ENCODE data around the gene RFLNA.

DNA sequence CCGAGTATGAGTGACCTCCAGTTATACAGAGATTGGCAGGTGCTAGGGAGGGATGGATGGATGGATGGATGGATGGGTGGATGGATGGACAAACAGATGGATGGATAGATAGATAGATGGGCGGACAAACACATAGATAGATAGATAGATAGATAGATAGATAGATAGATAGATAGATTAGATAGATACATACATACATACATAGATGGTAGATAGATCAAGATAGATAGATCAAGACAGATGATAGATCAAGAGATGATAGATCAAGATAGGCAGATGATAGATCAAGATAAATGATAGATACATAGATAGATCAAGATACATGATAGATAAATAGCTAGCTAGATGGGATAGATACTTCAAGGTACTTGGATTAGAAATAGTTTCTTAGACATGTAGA lies 18.6 kb upstream of the RFLNA start:
- TF ChIP-seq POLR2A (IDR thresholded peaks at IDR 0.05) (no peak), POLR2AphosphoS5 (IDR thresholded peaks at IDR 0.05) (no peak)
- TF ChIP-seq, protein P1, sequence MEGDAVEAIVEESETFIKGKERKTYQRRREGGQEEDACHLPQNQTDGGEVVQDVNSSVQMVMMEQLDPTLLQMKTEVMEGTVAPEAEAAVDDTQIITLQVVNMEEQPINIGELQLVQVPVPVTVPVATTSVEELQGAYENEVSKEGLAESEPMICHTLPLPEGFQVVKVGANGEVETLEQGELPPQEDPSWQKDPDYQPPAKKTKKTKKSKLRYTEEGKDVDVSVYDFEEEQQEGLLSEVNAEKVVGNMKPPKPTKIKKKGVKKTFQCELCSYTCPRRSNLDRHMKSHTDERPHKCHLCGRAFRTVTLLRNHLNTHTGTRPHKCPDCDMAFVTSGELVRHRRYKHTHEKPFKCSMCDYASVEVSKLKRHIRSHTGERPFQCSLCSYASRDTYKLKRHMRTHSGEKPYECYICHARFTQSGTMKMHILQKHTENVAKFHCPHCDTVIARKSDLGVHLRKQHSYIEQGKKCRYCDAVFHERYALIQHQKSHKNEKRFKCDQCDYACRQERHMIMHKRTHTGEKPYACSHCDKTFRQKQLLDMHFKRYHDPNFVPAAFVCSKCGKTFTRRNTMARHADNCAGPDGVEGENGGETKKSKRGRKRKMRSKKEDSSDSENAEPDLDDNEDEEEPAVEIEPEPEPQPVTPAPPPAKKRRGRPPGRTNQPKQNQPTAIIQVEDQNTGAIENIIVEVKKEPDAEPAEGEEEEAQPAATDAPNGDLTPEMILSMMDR (IDR thresholded peaks at IDR 0.05), result no peak
